Effector CD4-positive, alpha-beta T cell (primary cell): Measurements from ENCODE around the gene TMEM11.

Experiments used
- DNase-seq: peaks from one replicate; pipeline ENCODE4 v3.0.0-alpha.2; 2020

TMEM11 gene

GRCh38 chr17:21157586-21158370, 56.2 kb downstream of the TMEM11 start:
- no peak for DNase-seq

- DNase-seq, result no peak
These were observed 61.2 kb downstream of the TMEM11 start for GRCh38 chr17:21152731-21153130.

- DNase-seq, result no peak
These were observed 64.3 kb downstream of the TMEM11 start for GRCh38 chr17:21149621-21150020.
